HG03066 (cell line): ENCODE results near the gene SPATA19.

Experiments
- ATAC-seq: cut with Tn5 transposase; IDR thresholded peaks from one replicate; pipeline ENCODE4 v1.9.1; 2021; ENCODE audit warnings: low read depth; ENCODE audit not compliant: unreplicated experiment

SPATA19 gene

GRCh38 chr11:133793271-133794035 is 51.9 kb downstream of the SPATA19 start:
- no peak for ATAC-seq

- ATAC-seq, result no peak
Measured at GRCh38 chr11:133790995-133791394, 54.3 kb downstream of the SPATA19 start.
